Measurements from ENCODE around the gene RAI1. TPM values are rescaled to one million over a fixed set of nuclear protein-coding genes. Genes with fewer than 3 reads are reported as not detected.

RAI1 gene
- total RNA-seq, 2 donors from 2014 or later = 22.4 to 32.3 TPM

DNA sequence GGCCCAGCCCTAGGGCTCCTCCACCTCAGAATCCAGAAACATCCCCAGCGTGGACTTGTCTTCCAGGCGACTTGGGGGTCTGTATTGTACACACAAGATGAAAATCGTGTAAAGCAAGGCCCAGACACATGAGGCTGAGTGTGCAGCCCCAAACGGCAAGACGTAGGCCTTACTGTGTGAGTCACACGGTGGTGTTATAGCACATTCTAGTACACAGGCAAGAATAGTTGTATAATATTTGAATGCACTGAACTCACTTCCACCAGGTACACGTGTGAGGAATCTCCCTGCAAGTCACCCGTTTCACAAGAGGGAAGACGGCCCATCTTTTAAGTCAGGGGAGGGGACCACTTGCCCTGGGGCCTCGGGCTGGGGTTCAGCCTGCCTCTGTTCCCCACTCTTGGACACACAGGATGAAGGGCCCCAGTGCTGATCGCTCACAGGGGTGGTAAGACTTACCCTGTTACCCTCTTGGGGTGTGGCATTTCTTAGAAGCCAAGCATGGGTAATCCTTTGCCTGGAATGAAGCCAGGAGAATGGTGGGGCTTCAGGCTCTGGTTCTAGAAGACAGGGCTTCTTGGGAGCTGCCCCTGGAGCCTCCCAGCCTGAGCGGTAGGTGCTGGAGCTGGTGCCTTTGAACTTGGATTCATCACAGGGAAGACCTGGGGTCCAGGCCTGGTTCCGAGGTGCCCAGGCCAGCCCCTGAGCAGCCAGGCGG lies 84.3 kb downstream of the RAI1 start:
- DNase-seq (no peak), ATAC-seq (no peak)
- intact Hi-C loops (cut with DNase I) = no loop called here

GRCh38 chr17:17766077-17766743 lies 85.0 kb downstream of the RAI1 start:
- no peak for DNase-seq
- intact Hi-C loops (cut with DNase I) = no loop called here
- no peak for ATAC-seq

DNA sequence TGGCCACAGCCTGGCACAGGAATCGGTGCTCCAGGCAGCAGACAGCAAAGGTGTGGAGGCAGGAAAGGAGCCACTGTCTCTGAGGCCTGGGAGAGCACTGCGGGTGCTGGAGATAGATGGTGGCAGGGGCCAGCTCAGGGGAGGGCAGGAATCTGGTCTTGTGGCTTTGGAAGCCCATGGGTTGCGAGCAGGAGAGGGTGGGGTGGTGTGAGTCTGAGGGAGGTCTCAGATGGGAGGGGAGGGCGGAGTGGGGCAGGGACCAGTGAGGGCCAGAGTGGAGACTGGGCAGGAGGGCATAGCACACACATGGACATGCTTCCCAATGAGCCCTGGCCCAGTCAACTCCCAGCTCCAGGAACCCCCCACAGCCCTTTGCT lies 85.5 kb downstream of the RAI1 start:
- DNase-seq (no peak), ATAC-seq (no peak)
- intact Hi-C loops (cut with DNase I) = no loop called here

GRCh38 chr17:17767154-17767869 lies 86.1 kb downstream of the RAI1 start:
- no peak for DNase-seq
- no peak for ATAC-seq
- intact Hi-C loops (cut with DNase I) = no loop called here

DNA sequence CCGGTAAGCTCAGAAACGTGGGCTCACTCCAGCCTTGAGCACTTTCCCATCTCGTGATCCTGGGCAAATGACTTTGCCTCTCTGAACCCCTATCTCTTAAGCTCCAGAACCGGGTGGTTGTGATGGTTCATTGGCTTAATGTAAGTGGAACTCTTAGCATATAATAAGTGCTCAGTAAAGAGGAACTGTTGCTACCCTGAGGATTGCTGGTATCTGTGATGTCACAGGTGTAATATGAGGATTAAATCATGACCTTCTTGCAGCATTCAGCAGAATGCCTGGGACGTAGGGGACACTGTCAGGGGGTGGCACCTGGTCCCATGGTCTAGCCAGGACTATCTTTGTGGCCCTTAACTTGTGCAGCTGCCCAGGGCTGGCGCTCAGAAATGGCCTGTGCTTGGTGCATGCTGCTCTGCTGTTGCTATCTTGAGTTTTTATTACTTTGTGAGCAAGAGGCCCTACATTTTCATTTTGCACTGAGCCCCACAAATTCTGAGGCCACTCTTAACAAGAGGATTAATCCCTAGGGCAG lies 86.7 kb downstream of the RAI1 start:
- ATAC-seq = no peak
- intact Hi-C loops (cut with DNase I) = no loop called here
- no peak for DNase-seq

GRCh38 chr17:17768424-17769088 lies 87.3 kb downstream of the RAI1 start:
- intact Hi-C loops (cut with DNase I) = no loop called here
- no peak for DNase-seq
- peak; percentile 25 to 40 for ATAC-seq

DNA sequence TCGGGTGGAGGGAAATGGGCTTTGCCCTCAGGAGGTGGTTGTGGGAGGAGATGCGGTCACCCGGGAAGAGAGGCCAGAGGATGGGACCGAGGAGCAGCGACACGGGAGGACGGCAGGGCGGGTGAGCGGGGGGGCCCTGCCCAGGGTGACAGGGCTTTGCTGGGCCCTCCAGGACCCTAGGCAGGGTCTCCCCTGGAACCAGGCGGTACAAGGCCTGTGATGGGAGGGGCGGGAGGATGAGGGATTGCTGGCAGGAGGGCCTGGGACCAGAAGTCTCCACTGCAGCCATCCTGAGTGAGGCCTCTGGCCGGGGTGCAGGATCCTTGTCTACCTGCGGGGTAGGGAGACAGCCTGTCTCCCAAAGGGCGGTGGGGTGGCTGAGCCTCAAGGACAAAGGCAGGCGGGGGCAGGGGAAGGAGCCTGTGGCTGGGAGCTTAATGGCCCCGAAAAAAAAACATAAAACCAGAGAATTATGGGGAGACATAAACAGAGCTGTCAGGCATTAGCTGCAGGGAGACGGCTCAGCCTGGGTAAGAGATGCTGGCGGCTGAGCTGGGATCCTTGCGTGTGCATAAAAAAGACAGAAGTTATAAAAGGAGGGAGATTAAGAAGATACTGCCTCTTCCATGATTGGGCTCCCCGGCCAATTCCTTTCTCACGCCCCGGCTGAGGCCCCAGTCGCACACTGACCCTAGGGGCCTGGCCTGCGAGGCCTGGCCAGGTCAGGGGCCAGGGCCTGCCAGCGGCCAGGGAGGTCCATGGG lies 88.8 kb downstream of the RAI1 start:
- intact Hi-C loops (cut with DNase I) = no loop called here
- DNase-seq = no peak
- ATAC-seq = peak in 1 of 2 donors; percentile 2

GRCh38 chr17:17770632-17771044 lies 89.4 kb downstream of the RAI1 start:
- ATAC-seq (peak; percentile 17 to 52), DNase-seq (no peak)
- intact Hi-C loops (cut with DNase I) = no loop called here

GRCh38 chr17:17771498-17772201 lies 90.4 kb downstream of the RAI1 start:
- DNase-seq (no peak), ATAC-seq (no peak)
- intact Hi-C loops (cut with DNase I) = no loop called here

- no peak for ATAC-seq
- no peak for DNase-seq
- intact Hi-C loops (cut with DNase I) = no loop called here
These were observed 91.0 kb downstream of the RAI1 start for GRCh38 chr17:17772231-17772630.

GRCh38 chr17:17774009-17774881 lies 93.0 kb downstream of the RAI1 start:
- no peak for DNase-seq
- intact Hi-C loops (cut with DNase I) = no loop called here
- peak; percentile 32 to 33 for ATAC-seq

GRCh38 chr17:17776889-17777288 lies 95.6 kb downstream of the RAI1 start:
- intact Hi-C loops (cut with DNase I) = no loop called here
- ATAC-seq = no peak
- no peak for DNase-seq

GRCh38 chr17:17778308-17779014 lies 97.2 kb downstream of the RAI1 start:
- ATAC-seq (peak; percentile 5 to 58), DNase-seq (peak; percentile 84)
- intact Hi-C loops (cut with DNase I) = no loop called here

DNA sequence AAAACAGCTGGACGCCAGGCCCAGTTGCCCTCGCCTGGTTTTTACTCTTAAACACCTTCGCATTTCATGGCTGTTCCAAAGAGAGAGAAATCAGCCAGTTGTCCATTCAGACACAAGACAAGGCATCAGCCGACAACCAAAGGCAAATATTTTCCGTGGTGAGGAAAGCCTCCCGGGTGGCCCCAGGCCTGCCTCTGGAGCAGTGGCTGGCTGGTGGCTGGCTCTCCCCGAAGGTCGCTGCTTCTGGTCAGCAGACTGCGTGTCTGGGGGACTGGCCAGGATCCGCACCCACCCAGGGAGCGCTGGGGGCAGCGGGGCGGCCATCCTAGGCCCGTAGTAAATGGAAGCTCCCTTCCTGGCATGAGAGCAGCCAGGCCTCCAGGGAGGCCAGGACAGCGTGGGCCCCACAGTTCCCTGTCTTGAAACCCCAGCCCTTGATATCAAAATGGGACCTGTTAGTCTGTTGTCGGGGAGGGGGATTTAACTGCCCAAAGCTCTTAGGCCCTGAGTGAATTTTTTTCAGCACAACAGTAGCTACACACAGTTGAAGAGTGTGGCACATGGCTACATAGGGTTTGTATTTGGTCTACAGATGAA lies 97.9 kb downstream of the RAI1 start:
- intact Hi-C loops (cut with DNase I) = no loop called here

GRCh38 chr17:17780922-17781590 lies 99.8 kb downstream of the RAI1 start:
- DNase-seq = no peak

More for the DNA sequence above, 97.9 kb downstream of the RAI1 start:
- peak; percentile 54 for DNase-seq
- ATAC-seq = peak in 1 of 2 donors; percentile 1

More at GRCh38 chr17:17780922-17781590, 99.8 kb downstream of the RAI1 start:
- intact Hi-C loops (cut with DNase I) = loop anchor here in 1 of 2 donors (10.0 kb wide), 1 partner anchor 96 kb away; the partner anchor contains the start of gene RAI1
- ATAC-seq = no peak

Data from left cardiac atrium (tissue), 4 donors.